ENCODE data around the gene CTCF.

Gene CTCF

DNA sequence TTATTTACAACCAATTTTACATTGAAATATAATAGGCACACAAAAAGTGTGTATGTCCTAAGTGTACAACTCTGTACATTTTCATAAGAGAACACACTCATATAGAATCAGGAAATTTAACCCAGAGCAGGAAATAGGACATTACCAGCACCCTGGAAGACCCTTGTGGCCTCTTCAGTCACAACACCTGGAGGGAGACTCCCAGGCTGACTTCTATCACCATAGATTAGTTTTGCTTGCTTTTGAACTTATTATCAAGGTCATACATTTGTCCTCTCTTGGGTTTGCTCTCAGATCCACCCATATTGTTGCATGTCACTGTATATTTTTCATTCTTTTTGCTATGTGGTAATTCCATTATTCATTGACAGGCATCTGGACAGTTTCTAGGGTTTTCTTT is 27.9 kb upstream of the CTCF start:
- no peak for DNase-seq (ENCODE audit: extremely low read depth in 1 of 2, low read depth in 1 of 2)

- no peak for DNase-seq (ENCODE audit: extremely low read depth in 1 of 2, low read depth in 1 of 2)
Observed at GRCh38 chr16:67535201-67535600, 27.1 kb upstream of the CTCF start.

DNA sequence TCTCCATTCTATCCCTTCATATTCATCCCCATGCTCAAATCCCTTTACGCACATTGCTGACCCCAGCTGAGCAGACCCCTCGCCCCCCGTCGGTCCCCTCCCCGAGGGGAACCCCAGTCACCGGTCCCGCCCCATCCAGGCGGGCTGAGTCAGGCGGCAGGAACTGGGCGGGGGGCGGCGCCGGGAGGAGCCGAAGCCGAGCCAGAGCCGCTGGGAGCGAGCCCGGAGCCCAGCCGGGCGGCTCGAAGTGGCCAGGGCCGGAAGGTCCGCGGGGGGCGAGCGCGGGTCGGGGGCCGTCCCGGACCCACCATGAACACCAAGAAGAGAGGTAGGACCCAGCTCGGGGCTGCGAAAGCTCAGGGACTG is 25.1 kb upstream of the CTCF start:
- no peak for DNase-seq (ENCODE audit: extremely low read depth in 1 of 2, low read depth in 1 of 2)

DNA sequence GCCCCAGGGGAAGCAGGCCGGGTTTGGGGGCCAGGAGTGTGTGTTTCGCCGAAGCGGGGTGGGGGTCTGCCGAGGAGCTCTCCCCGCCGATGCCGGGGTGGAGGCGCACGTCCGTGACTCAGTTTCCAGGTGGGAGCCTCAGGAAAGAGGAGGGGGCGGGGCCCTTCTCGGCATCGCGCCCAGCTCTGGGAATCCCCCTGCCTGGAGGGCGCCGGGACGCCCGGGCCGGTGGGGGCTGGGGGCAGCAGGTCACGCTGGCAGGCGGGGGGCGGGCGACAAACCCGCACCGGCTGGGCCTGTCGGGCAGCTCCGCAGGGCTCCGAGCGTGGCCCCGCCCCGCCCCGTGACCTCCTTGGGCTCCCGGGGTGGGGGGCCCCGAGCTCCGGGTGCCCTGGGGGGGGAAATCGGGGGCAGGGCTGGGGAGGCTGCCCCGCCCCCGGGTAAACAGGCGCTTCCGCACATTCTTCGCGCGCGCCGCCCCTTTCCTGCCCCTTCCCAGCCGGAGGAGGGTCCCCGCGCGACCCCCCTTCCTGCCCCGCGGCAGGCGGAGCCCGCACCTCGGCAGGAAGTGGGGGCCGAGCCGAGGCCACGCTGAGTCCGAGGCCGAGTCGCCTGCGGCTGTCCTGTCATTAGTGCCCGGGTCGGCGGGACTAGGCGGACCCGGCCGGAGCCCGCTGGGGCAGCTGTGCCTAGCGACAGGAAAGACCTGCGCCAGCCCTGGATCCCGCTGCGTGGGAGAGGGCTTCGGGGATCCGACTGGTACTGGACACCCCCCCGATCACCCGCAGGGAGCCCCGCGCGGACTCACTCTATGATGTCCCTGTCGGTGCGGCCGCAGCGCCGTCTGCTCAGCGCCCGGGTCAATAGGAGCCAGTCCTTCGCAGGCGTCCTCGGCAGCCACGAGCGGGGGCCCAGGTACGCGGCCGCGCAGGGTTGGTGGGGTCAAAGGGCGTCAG is 24.4 kb upstream of the CTCF start:
- DNase-seq (ENCODE audit: extremely low read depth in 1 of 2, low read depth in 1 of 2) = no peak

DNA sequence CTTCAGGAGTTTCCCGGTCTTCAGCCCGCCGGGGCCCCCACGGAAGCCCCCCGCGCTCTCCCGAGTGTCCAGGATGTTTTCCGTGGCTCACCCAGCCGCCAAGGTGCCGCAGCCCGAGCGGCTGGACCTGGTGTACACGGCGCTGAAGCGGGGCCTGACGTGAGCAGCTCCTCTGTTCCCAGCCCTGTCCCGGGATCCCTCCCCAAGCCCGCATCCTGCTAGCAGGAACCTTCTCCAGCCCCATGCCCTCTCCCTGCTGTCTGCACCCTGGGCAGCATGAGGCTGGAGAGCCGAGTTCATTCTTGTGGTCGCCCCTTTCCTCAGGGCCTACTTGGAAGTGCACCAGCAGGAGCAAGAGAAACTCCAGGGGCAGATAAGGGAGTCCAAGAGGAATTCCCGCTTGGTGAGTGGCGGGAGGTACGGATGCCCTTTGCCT is 23.6 kb upstream of the CTCF start:
- no peak for DNase-seq (ENCODE audit: extremely low read depth in 1 of 2, low read depth in 1 of 2)

- DNase-seq (ENCODE audit: extremely low read depth in 1 of 2, low read depth in 1 of 2) = no peak
Observed at GRCh38 chr16:67539271-67539670, 23.1 kb upstream of the CTCF start.

GRCh38 chr16:67539691-67540635 is 22.4 kb upstream of the CTCF start:
- DNase-seq (ENCODE audit: extremely low read depth in 1 of 2, low read depth in 1 of 2) = no peak

DNA sequence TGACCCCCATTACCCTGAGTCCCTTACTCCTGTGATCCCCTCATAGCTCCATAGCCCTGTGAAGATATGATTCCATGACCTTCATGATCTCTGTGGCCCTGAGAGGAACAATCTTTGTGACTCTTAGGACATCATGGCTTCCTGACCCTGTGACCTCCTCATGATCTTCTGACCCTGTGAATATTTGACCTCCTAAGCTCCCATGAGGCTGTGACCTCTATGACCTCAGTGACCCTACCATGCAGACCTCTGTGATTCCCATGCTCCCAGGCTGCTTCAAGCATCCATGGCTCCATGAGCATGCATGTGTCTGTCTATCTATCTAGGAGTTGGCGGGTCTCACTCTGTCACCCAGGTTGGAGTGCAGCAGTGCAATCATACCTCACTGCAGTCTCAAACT is 21.6 kb upstream of the CTCF start:
- no peak for DNase-seq (ENCODE audit: extremely low read depth in 1 of 2, low read depth in 1 of 2)

DNA sequence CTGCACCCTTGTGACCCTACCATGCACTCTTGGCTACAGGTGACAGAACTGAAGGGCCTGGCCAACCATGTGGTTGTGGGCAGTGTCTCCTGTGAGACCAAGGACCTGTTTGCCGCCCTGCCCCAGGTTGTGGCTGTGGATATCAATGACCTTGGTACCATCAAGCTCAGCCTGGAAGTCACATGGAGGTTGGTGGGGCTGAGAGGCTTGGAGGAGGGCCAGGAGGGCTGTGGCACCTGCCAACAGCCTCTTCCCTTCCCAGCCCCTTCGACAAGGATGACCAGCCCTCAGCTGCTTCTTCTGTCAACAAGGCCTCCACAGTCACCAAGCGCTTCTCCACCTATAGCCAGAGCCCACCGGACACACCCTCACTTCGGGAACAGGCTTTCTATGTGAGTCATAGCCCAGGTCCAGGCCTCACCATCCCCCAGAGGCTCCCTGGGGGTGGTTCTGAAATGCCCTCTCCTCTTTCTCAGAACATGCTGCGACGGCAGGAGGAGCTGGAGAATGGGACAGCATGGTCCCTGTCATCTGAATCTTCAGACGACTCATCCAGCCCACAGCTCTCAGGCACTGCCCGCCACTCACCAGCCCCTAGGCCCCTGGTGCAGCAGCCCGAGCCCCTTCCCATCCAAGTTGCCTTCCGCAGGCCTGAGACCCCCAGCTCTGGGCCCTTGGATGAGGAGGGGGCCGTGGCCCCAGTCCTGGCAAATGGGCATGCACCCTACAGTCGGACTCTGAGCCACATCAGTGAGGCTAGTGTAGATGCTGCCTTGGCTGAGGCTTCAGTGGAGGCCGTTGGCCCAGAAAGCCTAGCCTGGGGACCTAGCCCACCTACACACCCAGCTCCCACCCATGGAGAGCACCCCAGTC is 20.7 kb upstream of the CTCF start:
- DNase-seq (ENCODE audit: extremely low read depth in 1 of 2, low read depth in 1 of 2) = no peak

DNA sequence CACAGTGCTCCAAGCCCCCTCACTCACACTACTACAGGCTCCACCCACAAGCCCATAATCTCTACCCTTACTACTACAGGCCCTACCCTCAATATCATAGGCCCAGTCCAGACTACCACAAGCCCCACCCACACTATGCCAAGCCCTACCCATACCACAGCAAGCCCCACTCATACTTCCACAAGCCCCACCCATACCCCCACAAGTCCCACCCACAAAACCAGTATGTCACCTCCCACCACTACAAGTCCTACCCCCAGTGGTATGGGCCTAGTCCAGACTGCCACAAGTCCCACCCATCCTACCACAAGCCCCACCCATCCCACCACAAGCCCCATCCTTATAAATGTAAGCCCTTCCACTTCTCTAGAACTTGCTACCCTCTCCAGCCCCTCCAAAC is 19.9 kb upstream of the CTCF start:
- DNase-seq (ENCODE audit: extremely low read depth in 1 of 2, low read depth in 1 of 2) = peak in 1 of 2 donors; percentile 76

GRCh38 chr16:67543036-67543435 is 19.3 kb upstream of the CTCF start:
- DNase-seq (ENCODE audit: extremely low read depth in 1 of 2, low read depth in 1 of 2) = no peak

DNA sequence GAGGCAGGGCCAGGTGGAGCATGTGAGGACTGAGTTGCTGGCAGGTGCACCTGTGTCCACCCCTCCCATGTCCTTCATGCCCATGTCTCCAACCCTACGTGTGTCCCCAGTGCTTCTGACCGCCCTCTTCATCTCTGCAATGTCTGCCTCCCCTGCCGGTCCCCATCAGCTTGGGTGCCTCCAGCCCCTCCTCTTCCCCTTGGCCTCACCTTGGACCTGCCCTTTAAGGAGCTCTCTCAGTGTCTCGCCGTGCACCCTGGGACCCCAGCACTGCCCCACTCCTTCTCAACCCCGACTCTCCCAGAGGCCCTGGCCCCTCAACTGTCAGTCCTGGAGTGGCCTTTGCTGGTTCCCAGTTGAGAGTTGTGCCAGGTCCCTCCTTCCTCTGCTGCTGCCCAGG is 18.7 kb upstream of the CTCF start:
- no peak for DNase-seq (ENCODE audit: extremely low read depth in 1 of 2, low read depth in 1 of 2)

DNA sequence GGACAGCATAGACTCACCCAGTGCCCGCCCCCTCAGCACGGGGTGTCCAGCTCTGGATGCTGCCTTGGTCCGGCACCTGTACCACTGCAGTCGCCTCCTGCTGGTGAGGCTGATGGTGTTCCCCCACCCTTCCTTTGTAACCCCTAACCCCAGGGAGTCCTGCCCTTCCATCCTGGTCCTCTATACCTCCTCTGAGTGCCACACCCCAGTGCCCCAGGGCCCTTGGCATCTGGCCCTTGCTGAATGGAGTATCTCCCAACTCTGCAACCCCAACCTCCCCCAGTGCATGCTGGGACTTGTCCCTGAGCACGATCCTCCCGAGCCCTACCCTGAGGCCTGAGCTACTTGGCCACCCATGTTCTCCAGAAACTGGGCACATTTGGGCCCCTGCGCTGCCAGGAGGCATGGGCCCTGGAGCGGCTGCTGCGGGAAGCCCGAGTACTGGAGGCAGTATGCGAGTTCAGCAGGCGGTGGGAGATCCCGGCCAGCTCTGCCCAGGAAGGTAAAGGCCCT is 17.9 kb upstream of the CTCF start:
- no peak for DNase-seq (ENCODE audit: extremely low read depth in 1 of 2, low read depth in 1 of 2)

GRCh38 chr16:67544844-67545664 is 17.3 kb upstream of the CTCF start:
- DNase-seq (ENCODE audit: extremely low read depth in 1 of 2, low read depth in 1 of 2) = no peak

GRCh38 chr16:67545665-67546024 is 16.7 kb upstream of the CTCF start:
- DNase-seq (ENCODE audit: extremely low read depth in 1 of 2, low read depth in 1 of 2) = no peak

DNA sequence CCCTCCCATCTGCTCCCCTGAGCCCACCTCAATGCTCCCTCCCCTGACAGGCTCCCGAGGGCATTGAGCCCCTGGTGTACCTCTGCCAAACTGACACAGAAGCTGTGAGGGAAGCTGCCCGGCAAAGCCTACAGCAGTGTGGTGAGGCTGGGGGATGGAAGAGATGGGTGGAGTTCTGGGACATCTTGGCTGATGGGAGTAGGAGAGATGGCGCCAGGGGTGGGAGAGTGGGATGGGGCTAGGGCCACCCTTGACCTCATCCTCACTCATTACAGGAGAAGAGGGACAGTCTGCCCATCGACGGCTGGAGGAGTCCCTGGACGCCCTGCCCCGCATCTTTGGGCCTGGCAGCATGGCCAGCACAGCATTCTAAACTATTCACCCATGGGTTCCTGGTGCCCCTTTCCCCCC is 16.2 kb upstream of the CTCF start:
- DNase-seq (ENCODE audit: extremely low read depth in 1 of 2, low read depth in 1 of 2) = no peak

DNA sequence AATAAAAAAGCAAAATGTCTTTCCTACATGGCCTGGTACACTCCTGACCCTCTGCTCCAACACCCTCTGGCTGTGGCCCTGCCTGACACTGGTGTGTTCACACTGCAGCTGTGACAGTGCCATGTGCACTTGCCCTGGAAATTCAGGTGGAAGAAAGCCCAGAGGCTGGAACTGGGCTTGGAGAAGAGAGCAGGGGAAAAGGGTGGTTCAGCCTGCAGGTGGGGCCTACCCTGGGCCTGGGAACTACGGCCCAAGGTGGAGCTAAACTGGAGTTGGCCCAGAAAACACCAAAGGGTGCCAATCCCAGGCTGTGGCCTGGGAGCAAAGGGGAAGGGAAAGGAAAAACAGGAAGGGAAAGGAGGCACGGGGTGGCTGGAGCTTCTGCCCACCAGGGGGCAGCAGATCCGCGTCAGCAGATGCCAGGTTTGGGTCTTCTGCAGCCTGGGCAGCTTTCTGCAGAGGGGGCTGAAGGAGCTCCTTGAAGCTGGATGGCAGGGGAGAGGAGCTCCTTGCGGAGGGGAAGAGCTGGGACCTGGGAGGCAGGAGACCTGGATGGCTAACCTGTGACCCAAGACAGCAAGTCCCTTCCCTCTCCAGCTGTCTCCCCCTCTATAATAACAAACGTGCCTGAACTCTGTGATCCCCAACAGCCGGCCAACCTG is 15.4 kb upstream of the CTCF start:
- no peak for DNase-seq (ENCODE audit: extremely low read depth in 1 of 2, low read depth in 1 of 2)

DNA sequence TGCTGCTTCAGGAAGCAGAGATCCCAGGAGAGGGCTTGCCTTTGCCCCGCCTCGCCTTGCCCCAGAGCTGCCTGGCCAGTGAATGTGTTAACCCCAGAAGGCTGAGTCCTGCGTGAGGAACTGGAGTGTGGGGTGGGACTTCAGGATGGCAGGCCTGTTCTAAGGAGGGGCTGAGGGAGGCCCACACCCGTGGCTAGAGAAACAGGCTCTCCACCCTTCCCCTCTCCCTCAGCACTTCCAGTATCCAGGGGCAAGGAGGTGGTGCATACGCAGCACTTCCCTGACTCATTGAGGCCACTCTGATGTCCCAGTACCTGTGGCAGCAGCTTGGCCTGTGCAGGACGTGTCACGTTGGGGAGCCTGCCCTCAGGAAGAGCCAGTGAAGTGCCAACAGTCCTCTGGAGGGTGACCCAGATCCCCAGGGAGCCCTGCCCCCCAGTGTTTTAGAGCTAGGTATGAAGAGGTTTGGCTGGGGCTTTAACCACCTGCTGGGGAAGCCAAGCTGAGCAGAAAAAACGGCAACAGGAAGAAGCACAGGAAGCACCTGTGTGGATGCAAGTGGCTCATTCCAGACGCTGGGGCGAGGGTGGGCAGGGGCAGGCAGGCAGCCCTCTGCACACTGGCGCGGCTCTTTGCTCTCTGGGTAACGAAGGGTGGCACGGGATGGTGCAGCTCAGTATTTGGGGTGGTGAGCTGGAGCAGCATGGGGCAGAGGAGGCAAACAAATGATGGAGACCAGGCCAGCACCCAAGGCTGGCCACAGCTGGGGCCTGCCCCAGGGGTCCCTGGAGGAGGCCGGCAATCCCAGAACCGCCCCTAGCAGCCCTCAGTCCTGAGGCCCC is 14.7 kb upstream of the CTCF start:
- no peak for DNase-seq (ENCODE audit: extremely low read depth in 1 of 2, low read depth in 1 of 2)
